Calu3 (cell line): ENCODE measurements around the gene P2RY2. TPM values are rescaled to one million over a fixed set of nuclear protein-coding genes. Genes with fewer than 3 reads are reported as not detected.
"Not testable (repeated sequence)": the region's sequence is repeated elsewhere in the genome, so short reads cannot be mapped to it uniquely, and the experiment has no call there.

ENCODE experiments used
- BruUV-seq: library from RNA; stranded (reverse); fragments of 400-500 nt; replicated peaks from 2 replicates; lab custom pipeline; 2021; lab: Mats Ljungman, UMichigan
- CTCF ChIA-PET: fragments of 300-600 bp; sonication (Branson Sonifier 250); formaldehyde crosslinking; loops from one replicate; lab custom pipeline; 2022; ENCODE audit warnings: antibody characterized with exemption; lab: Charles Lee
- DNase-seq: peaks from one replicate; pipeline ENCODE4 v3.0.0; 2022
- H3K27ac Mint-ChIP-seq: one replicate; pipeline ENCODE4 v1.8.0; 2022; ENCODE audit warnings: mixed read lengths; ENCODE audit not compliant: unreplicated experiment
- H3K27me3 Mint-ChIP-seq: one replicate; pipeline ENCODE4 v1.8.0; 2022; ENCODE audit warnings: mixed read lengths; ENCODE audit not compliant: unreplicated experiment
- H3K36me3 Mint-ChIP-seq: one replicate; pipeline ENCODE4 v1.8.0; 2022; ENCODE audit warnings: mild to moderate bottlenecking, moderate library complexity, mixed read lengths; ENCODE audit not compliant: insufficient read depth, unreplicated experiment
- H3K4me1 Mint-ChIP-seq: one replicate; pipeline ENCODE4 v1.8.0; 2022; ENCODE audit warnings: mild to moderate bottlenecking, low read depth, mixed read lengths; ENCODE audit not compliant: unreplicated experiment
- H3K4me3 Mint-ChIP-seq: one replicate; pipeline ENCODE4 v1.8.0; 2022; ENCODE audit warnings: mild to moderate bottlenecking, low read depth, moderate library complexity, mixed read lengths; ENCODE audit not compliant: unreplicated experiment
- H3K9me3 Mint-ChIP-seq: one replicate; pipeline ENCODE4 v1.8.0; 2022; ENCODE audit warnings: low read depth, mixed read lengths; ENCODE audit not compliant: unreplicated experiment
- intact Hi-C: fragments of 100-400 bp; cut with micrococcal nuclease; formaldehyde crosslinking; loops from one replicate; pipeline ENCODE4 v1.10.0; 2022; ENCODE audit not compliant: unreplicated experiment
- total RNA-seq: library from RNA; stranded (reverse); gene quantifications from 2 replicates; pipeline ENCODE4 v1.2.3, GENCODE V29; 2022
- TF ChIP-seq, protein P1 (sequence below): fragments of 200-600 bp; IDR thresholded peaks from one replicate; pipeline ENCODE4 v1.8.0; 2022; ENCODE audit warnings: antibody characterized with exemption; ENCODE audit not compliant: unreplicated experiment

Gene P2RY2
- total RNA-seq, 1 experiment from 2014 or later, result 1.6 TPM

DNA sequence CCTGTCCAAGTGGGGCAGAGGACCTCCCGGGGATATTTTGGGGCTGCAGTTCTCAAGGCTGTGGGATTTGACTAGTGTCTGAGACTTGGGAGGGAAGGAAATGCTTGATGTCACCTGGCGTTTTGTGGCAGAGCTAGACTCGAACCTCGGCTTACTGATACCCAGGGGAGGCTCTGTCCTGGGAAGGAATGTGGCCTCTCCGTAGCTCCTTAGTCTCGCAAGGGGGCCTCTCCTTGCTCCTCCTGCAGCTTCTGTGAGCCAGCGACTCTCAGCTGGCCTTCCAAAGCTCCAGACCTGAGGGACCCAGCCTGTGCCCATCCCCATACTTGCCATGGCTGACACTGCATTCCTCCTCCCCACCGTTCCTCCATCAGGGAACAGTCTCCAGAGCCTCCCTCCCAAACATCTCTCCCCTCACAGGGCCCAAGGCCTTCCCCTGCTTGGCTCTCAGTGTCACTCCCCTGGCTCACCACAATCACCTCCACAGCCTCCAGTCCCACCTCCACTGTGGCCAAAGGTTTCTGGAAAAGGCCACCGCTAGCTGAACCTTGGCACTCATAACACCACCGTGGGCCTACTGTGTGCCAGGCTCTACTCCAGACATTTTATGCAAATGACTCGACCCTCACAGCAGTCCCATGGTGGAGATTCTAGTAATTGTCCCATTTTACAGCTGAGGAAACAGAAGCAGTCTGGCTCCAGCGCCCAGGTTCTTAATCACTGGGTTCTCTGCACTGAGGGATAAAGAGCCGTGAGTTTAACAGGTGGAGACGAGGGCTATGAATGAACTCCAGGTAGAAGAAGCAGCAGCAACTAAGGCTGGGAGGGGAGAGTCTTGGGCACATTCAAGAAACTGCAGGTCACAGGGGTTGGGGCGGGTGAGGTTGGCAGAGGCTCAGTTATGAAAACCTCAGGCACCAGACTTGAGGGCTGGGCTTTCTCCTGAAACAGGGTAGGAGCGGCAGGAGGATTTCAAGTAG, 12.1 kb downstream of the P2RY2 start:
- Mint-ChIP-seq H3K9me3 (no peaks in the 10 kb centered on the region), H3K4me1 (peaks cover 8% of the 10 kb centered on the region), H3K27ac (no peak overlapping the region), H3K36me3 (peaks cover 5% of the 10 kb centered on the region), H3K4me3 (no peak overlapping the region), H3K27me3 (no peaks in the 10 kb centered on the region)
- CTCF ChIA-PET, result interaction anchor here (0.6 kb wide), 1 partner anchor 105 kb away, joined by 4 read pairs; no protein-coding TSS in a partner anchor
- TF ChIP-seq, protein P1, sequence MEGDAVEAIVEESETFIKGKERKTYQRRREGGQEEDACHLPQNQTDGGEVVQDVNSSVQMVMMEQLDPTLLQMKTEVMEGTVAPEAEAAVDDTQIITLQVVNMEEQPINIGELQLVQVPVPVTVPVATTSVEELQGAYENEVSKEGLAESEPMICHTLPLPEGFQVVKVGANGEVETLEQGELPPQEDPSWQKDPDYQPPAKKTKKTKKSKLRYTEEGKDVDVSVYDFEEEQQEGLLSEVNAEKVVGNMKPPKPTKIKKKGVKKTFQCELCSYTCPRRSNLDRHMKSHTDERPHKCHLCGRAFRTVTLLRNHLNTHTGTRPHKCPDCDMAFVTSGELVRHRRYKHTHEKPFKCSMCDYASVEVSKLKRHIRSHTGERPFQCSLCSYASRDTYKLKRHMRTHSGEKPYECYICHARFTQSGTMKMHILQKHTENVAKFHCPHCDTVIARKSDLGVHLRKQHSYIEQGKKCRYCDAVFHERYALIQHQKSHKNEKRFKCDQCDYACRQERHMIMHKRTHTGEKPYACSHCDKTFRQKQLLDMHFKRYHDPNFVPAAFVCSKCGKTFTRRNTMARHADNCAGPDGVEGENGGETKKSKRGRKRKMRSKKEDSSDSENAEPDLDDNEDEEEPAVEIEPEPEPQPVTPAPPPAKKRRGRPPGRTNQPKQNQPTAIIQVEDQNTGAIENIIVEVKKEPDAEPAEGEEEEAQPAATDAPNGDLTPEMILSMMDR, result no peak
- DNase-seq, result no peak
- intact Hi-C loops, result loop anchor here (5.0 kb wide), 1 partner anchor 43 kb away; no protein-coding TSS in a partner anchor
- BruUV-seq, result no TSS peak

DNA sequence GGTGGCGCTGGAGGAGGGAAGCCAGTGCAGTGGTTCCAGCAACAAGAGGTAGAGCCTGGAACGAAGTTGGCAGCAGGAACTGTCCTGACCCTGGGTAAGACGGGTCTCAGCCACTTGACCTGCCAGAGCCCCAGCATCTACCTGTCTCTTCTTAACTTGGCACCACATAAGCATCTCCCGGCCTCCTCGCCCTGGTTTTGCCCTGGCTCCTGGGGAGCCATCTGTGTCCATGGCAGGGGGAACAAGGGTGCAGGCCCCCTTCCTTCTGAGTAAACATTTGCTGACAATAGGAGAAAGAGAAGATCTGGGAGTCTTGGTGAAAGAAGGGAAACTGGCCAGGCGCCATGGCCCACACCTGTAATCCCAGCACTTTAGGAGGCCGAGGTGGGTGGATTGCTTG, 12.8 kb downstream of the P2RY2 start:
- H3K27me3 Mint-ChIP-seq, result no peaks in the 10 kb centered on the region
- no peaks in the 10 kb centered on the region for H3K9me3 Mint-ChIP-seq
- TF ChIP-seq, protein P1, result no peak
- peaks cover 8% of the 10 kb centered on the region for H3K4me1 Mint-ChIP-seq
- DNase-seq, result no peak
- intact Hi-C loops, result no loop called here
- no peak overlapping the region for H3K4me3 Mint-ChIP-seq
- no TSS peak for BruUV-seq
- CTCF ChIA-PET, result no interaction called here
- H3K36me3 Mint-ChIP-seq, result peaks cover 5% of the 10 kb centered on the region
- H3K27ac Mint-ChIP-seq, result no peak overlapping the region

DNA sequence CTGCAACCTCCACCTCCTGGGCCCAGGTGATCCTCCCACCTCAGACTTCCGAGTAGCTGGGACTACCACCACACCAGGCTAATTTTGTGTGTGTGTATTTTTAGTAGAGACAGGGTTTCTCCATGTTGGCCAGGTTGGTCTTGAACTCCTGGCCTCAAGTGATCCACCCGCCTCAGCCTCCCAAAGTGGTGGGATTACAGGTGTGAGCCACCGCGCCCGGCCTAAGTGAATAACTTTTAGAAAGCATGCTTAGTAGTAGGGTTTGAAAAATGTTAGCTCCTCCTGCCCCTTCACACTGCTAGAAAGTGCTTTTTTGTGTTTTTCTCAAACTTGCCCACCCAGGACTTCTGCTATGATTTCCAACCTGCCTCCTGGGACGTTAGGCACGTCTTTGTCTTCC, 14.4 kb downstream of the P2RY2 start:
- intact Hi-C loops, H3K27me3 Mint-ChIP-seq: not testable (repeated sequence)

DNA sequence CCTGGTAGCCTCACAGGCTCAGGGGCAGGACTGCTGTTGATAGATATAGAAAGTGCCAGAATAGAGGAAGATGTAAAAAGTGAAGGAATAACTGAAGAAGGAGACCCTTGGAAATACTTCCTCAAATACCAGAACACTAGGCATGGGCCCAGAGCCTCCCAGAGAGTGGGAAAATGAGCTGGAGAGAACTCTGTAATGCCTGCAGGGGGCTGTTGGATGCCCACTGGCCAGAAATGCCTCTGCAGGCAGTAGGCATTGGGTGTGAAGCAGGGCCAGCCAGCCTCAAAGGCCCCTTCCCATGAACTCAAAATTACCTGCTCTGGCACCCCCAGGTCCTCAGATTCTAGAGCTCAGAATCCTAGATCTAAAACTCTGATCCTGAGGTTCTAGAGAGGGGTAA, 15.1 kb downstream of the P2RY2 start:
- no peaks in the 10 kb centered on the region for H3K4me1 Mint-ChIP-seq
- CTCF ChIA-PET, result no interaction called here
- intact Hi-C loops, result no loop called here
- DNase-seq, result no peak
- TF ChIP-seq, protein P1, result no peak
- H3K4me3 Mint-ChIP-seq, result no peak overlapping the region
- no peaks in the 10 kb centered on the region for H3K27me3 Mint-ChIP-seq
- no peaks in the 10 kb centered on the region for H3K9me3 Mint-ChIP-seq
- H3K36me3 Mint-ChIP-seq, result no peaks in the 10 kb centered on the region
- no peak overlapping the region for H3K27ac Mint-ChIP-seq
- BruUV-seq, result no TSS peak

More for the DNA sequence above, 14.4 kb downstream of the P2RY2 start:
- DNase-seq, H3K9me3 Mint-ChIP-seq, H3K4me3 Mint-ChIP-seq, H3K36me3 Mint-ChIP-seq, BruUV-seq, CTCF ChIA-PET, H3K27ac Mint-ChIP-seq, H3K4me1 Mint-ChIP-seq: not testable (repeated sequence)
